NCI-H187 treated with DMSO at 0.1 percent for 48 hours (cell line): Measurements from ENCODE around the gene SAMD4A.
"Not testable (repeated sequence)": the region's sequence is repeated elsewhere in the genome, so short reads cannot be mapped to it uniquely, and the experiment has no call there.

ENCODE experiments used
- DNase-seq: peaks from one replicate; lab custom pipeline; 2025; lab: John Stamatoyannopoulos, UW

Gene SAMD4A

DNA sequence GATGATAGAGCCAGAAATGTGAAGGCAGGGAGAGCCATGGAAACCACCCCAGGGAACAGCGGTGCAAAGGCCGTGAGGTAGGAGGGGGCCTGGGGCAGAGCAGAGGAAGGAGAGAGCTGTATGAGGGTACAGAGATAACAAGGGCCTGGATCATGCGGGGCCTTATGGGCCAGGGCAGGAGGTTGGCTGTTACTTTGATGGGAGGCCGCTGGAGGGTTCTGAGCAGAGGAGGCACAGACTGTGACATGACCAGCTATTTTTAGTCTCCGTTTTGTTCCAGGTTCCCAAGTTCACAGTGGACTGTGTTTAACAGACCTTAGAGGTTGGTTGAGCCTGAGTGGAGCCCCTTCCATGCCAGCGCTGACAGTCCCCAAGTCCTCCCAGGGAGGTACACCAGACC, 217.1 kb downstream of the SAMD4A start:
- DNase-seq: no peak

- no peak for DNase-seq
These were observed 217.7 kb downstream of the SAMD4A start for GRCh38 chr14:54784657-54785056.

- DNase-seq: no peak
These were observed 218.3 kb downstream of the SAMD4A start for GRCh38 chr14:54785136-54785777.

DNA sequence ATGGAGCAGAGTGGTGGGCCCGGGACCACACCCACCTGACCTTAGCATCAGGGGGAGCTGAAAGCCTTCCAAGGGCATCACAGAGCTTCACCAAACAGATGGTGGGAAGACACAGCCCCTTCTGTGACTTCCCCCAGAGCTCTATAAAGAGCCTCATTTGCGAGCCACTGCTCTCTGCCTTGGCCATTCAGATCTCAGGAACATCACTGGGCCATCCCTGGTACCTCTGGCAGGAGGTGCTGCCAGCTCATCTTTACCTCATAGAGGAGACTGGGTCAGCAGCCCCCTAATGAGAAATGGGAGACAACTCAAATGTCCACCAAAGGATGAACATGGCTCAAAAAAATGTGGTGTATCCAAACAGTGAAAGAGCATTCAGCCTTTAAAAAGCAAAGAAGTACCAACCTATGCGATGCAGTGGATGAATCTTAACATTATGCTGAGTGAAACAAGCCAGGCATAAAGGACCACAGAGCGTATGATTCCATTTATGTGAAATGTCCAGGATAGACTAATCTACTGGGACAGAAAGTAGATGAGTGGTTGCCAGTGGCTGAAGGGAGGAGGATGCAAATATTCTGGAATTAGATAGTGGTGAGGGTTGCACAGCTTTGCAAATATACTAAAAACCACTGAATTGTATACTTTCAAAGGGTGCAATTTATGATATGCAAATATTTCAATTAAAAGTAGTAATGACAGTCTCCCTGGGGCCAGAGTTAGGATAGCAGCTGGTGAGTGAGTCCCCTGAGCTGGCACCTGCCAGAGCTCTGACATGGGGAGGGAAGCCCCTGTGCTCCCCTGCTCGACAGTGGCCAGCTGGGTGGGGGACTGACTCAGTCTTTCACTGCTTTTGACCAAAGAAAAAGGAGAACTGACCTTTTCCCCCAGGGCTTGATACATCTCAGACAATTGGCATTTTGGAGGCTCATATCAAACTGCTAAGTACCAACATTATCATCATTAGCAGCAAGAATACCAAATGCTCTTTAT, 219.1 kb downstream of the SAMD4A start:
- DNase-seq: no peak

DNA sequence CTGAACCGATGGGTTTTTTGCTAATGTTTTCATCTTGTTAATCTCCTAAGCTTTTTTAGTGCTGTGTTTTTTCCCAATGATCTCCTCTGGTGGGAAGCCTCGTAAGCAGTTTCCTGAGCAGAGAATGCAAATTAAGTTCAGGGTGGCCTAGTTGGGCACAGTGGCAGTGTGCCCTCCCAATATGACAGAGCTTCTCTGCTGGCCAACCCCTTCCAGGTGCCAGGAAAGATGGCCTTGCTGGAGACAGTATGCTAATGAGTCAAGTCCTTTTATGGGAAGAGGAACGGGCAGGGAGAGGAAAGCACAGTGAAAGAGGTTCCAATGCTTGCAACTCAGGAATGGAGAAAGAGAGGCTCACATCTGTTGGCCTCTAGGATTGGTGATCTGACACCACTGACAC, 219.9 kb downstream of the SAMD4A start:
- DNase-seq: no peak

- no peak for DNase-seq
These were observed 220.3 kb downstream of the SAMD4A start for GRCh38 chr14:54787261-54787660.

DNA sequence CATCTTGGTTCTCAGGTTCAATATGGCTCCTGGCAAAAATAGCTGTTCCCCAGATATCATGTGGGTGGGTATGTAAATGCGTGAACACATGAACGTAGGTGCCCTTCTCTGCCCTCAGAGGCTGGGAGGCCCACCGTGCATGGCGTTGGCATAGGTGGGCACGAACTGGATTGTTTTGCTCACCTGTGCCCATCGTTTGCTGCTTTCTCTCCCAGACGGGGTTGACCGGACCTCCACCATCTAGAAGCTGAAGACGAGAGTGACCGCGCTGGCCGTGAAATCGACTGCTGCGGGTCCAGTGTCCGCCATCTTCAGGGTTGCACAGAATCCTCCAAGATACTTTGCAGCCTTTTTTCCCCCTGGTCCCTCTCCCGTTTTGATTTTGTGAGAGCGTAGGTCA, 221.8 kb downstream of the SAMD4A start:
- DNase-seq: no peak

GRCh38 chr14:54789166-54789565, 222.2 kb downstream of the SAMD4A start:
- no peak for DNase-seq

DNA sequence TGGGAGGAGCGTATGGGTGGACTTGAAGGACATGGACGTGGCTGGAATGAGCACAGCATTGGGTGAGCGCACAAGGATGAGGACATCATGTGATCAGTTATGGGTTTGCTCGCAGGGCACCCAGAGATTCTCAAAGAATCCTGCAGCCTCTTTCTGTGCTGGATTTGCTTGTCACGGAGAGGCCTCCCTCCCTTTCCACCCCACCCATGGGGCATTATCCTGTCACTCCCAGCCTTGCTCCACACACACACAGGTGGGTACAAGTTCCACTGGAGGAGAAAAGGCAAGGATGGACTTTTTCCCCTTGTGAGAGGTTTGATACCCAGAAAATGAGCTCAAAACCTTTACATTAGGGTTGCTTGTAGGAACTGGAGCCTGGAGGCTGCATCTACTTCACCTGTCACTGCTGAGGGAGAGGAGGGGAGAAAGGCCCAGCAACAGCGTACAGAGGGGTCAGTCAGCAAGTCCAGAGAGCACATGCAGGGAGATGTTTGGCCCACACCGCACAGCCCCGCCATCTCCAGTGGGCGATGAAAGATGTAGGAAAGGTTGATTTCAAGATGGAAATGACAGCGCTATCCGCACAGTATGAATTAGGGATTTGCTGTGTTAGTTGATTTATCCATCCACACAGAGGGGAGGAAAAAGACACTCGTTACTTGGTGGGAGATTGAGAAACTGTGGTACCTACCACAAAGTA, 223.0 kb downstream of the SAMD4A start:
- no peak for DNase-seq

- no peak for DNase-seq
These were observed 224.1 kb downstream of the SAMD4A start for GRCh38 chr14:54791001-54791400.

DNA sequence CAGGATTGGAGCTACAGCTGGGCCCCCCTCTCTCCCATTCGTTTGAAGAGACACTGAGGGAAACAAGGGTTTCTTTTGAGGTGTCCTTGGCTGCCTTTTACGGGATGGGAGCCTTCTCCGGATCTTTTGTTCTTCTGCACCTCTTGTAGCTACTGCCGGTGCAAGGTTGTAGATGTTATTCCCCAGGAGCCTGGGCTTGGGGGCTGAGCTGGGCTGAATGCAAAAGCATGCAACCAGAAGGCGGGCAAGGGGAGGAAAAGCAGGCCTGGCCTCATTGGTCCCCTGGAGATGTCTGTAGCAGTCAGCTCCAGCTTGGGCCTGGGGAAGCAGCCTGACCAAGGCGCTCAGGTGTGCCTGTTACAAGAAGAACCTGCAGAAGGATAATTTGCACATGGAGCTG, 225.4 kb downstream of the SAMD4A start:
- no peak for DNase-seq

DNA sequence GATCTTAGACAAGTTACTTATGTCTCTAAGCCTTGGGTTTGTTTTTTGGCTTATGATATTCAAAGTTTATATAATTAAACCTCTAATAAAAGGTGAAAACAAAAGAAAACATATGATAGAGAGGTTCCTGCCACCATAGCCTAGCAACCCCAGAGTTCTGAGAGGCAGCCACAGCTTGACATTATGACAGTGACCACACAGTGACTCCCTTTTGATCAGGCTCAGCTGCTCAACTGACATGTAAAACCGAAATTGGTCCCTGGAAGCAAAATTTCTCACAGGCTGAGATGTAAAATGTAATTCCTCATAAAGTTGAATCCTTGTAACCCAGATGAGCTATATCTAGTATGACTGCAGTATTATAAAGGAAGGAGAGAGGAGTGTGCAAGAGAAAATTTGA, 227.2 kb downstream of the SAMD4A start:
- DNase-seq: no peak

DNA sequence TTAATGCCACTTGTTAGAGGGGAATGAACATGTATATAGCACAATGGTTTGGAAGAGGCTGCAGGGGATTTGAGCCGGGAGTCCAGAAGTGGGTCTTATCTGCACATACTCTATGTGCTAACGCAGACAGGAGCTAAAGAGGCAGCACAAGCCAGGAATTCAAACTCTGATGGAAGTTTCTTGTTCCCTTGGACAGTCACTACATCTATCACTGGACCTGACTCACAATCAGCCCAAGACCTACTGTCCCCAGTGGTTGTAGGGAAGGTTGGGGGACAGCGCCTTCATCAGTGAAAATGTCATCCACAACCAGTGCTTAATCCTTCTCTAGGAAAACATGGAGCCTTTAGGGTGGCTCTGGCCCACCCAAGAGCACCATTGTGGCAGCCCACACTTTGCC, 227.9 kb downstream of the SAMD4A start:
- DNase-seq: no peak

GRCh38 chr14:54796961-54797360, 230.0 kb downstream of the SAMD4A start:
- no peak for DNase-seq

DNA sequence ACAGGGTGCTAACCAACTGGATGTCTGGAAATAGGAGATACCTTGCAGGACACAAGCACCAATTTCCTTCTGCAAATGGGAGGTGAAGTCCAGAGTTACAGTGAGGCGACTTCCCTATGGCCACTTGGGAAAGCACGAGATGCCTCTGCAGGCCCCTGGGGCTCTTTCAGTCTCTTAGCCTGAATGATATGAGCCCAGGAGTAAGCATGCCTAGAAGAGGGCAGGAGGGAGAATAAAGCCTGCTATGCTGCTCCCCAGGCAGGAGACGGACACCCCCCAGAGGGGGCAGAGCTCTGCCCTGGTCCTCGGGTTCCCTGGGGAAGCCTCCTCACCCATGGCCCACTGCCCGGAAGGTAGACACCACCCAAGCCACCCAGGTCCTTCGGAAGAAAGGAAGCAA, 230.6 kb downstream of the SAMD4A start:
- DNase-seq: no peak

DNA sequence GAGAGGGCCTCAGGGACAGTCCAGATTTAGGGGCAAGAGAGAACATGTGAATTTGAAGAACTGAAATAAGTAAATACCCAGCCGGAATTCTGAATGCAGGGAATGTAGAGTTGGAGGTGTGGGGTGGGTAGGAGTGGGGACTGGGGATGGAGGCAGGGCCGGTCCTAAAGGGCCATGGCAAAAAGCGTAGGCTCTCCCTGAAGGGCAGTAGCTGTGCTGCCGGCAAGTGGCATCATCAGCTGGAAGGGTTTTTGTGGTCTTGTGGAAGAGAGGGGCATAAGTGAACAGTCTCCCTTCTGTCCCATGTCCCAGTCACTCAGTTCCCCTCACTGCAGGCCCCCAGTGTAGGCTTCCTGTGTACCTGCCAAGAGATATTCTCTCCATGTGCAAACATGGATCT, 231.1 kb downstream of the SAMD4A start:
- no peak for DNase-seq

GRCh38 chr14:54798465-54799124, 231.7 kb downstream of the SAMD4A start:
- DNase-seq: no peak

- not testable (repeated sequence) for DNase-seq
These were observed 234.6 kb downstream of the SAMD4A start for GRCh38 chr14:54801482-54801881.

DNA sequence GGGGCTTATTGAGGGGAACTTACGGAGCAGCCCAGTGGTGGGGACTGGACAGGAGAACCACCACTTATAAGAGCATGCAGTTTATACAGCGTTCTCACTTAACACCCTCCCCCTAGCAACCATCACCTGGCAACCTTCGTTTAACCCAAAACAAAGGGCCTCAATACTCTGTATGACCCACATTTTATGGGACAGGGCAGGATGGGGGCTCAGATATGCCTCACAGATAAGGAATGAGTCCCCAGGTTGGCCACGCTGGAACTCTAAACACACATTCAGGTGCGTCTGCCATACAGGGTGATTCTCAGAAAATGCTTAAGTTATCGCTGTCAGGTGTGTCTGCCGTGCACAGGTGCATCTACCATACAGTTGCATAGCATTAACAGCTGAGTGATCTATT, 236.5 kb downstream of the SAMD4A start:
- DNase-seq: no peak

GRCh38 chr14:54803926-54804537, 237.1 kb downstream of the SAMD4A start:
- DNase-seq: no peak

GRCh38 chr14:54804538-54805041, 237.7 kb downstream of the SAMD4A start:
- no peak for DNase-seq

DNA sequence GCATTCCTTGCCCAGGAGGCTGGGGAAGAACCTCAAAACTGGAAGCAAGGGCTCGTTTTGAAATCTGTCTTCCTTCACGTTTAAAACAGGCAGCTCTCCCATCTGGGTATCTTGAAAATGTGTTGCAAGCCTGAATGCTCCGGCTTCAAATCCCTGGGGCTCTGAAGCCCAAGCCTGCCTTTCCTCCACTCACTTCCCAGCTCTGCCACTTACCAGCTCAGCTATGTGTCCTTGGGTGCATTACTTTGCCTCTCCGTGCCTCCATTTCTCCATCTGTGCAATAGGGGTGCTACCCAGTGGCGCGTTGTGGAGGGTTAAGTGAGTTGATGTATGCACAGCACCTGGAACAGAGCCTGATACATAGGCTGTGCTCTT, 238.1 kb downstream of the SAMD4A start:
- no peak for DNase-seq
